Skin of body (tissue), 2 donors: Measurements from ENCODE around the gene GRB10. TPM values are rescaled to one million over a fixed set of nuclear protein-coding genes. Genes with fewer than 3 reads are reported as not detected.

Source experiments
- DNase-seq: peaks from one replicate; lab custom pipeline; 2025; lab: John Stamatoyannopoulos, UW
- total RNA-seq: library from RNA; depleted of rRNA; stranded (reverse); fragments of >200 nt; gene quantifications from one replicate; pipeline ENCODE4 v1.2.3, GENCODE V29; 2014

GRB10 gene
- total RNA-seq, 1 donor from 2014 or later = 26.9 TPM

- DNase-seq = no peak
Observed at GRCh38 chr7:50695026-50695425, 87.7 kb downstream of the GRB10 start.

- DNase-seq = no peak
Observed at GRCh38 chr7:50693455-50694130, 89.1 kb downstream of the GRB10 start.

- no peak for DNase-seq
Observed at GRCh38 chr7:50690541-50691011, 92.1 kb downstream of the GRB10 start.

- no peak for DNase-seq
Observed at GRCh38 chr7:50688226-50688590, 94.5 kb downstream of the GRB10 start.

GRCh38 chr7:50687575-50688225 lies 95.0 kb downstream of the GRB10 start:
- peak; percentile 57 for DNase-seq

GRCh38 chr7:50687096-50687495 lies 95.6 kb downstream of the GRB10 start:
- DNase-seq = no peak

- DNase-seq = peak; percentile 21
Observed at GRCh38 chr7:50685135-50686065, 97.3 kb downstream of the GRB10 start.

GRCh38 chr7:50684713-50685075 lies 98.0 kb downstream of the GRB10 start:
- DNase-seq = no peak

- DNase-seq = no peak
Observed at GRCh38 chr7:50684011-50684712, 98.5 kb downstream of the GRB10 start.

GRCh38 chr7:50682573-50682972 lies 100.1 kb downstream of the GRB10 start:
- no peak for DNase-seq

- DNase-seq = no peak
Observed at GRCh38 chr7:50682079-50682478, 100.6 kb downstream of the GRB10 start.

- no peak for DNase-seq
Observed at GRCh38 chr7:50681432-50682045, 101.2 kb downstream of the GRB10 start.

- DNase-seq = peak; percentile 80
Observed at GRCh38 chr7:50679218-50680007, 103.3 kb downstream of the GRB10 start.

- no peak for DNase-seq
Observed at GRCh38 chr7:50678586-50678985, 104.1 kb downstream of the GRB10 start.

- no peak for DNase-seq
Observed at GRCh38 chr7:50677638-50677996, 105.1 kb downstream of the GRB10 start.

GRCh38 chr7:50676740-50677637 lies 105.7 kb downstream of the GRB10 start:
- no peak for DNase-seq

- DNase-seq = no peak
Observed at GRCh38 chr7:50676079-50676478, 106.6 kb downstream of the GRB10 start.

- DNase-seq = no peak
Observed at GRCh38 chr7:50674896-50675835, 107.5 kb downstream of the GRB10 start.
